8988T (cell line): Measurements from ENCODE around the gene FCAMR.

Source experiments
- DNase-seq: peaks from one replicate; pipeline ENCODE4 v3.0.0; 2011

Gene FCAMR

DNA sequence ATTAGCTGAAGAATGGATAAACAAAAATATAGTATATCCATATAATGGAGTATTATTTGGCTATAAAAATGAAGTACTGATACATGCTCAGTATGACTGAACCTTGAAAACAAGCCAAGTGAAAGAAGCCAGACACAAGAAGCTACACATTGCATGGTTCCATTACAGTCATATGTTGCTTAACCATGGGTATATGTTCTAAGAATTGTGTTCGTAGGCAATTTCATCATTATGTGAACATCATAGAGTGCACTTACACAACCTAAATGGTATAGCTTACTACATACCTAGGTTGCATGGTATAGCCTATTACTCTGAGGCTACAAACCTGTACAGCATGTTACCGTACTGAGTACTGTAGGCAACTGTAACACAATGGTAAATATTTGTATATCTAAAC, 28.6 kb upstream of the FCAMR start:
- no peak for DNase-seq

DNA sequence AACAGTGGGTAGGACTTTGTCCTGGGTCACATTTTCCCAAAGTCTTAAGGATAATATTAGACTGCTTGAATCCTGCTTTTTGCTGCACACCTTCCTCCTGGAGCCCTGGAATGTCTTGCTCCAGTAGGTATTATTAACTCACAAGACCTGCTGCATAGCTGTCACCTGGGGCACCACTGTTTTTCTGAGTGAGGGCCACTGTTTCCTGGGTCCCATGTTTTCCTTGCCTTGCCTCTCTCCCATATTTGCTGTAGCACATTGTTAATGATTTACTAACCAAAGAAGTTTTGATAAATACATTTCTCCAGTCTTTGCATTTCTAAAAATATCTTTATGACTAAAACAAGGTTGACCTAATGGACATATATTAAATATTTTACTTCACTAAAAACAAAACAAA, 22.5 kb upstream of the FCAMR start:
- no peak for DNase-seq

DNA sequence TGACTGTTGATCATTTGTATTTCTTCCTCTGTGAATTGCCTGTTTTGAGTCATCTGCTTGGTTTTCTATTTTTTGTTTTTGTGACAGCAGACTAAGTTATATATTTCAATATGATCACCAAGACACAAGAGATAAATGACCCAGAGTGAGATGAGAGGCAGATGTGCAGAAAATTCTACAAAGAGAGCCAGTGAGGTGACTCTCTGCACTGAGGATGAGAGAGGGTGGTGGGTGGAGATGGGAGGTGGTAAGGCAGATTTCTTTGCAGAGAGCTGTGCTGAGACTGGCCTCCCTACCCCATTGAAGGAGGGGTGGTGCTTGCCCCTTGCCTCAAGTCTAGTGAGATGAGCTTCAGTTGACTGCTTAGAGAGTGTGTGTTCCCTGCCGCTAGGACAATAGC, 17.6 kb upstream of the FCAMR start:
- no peak for DNase-seq

DNA sequence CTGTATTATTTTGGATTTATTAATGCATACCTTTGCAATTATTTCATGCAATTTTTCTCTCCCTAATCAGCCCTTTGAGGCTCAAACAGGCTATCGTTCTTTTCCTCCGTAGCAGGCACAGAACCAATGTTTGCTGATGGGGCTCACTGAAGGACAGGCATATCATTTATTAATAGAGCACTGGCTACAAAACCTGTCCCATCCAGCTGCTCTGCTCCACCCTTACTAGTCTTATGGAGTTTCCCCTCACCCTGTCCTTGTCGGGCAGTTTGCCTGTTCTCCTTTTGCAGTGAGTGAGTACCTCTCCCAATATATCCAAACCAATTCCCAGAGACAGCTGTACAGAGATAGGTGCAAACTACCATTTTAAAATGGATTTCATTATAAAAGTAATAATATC, 16.6 kb upstream of the FCAMR start:
- DNase-seq = no peak

DNA sequence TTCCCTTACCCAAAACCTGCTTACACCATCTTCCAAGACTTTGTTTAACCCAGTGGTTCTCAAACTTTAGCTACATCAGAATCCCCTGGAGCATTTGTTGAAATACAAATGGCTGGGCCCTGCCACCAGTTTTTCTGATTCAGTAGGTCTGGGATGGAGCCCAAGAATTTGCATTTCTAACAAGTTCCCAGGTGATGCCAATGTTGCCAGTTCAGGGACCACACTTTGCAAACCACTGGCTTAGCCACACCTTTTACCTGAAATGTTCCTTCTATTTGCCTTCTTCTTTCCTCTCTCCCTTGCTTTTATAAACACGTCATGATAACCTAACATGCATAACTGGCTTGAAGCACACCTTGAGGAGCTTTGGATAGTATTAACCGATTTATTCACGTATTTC, 16.1 kb upstream of the FCAMR start:
- no peak for DNase-seq

DNA sequence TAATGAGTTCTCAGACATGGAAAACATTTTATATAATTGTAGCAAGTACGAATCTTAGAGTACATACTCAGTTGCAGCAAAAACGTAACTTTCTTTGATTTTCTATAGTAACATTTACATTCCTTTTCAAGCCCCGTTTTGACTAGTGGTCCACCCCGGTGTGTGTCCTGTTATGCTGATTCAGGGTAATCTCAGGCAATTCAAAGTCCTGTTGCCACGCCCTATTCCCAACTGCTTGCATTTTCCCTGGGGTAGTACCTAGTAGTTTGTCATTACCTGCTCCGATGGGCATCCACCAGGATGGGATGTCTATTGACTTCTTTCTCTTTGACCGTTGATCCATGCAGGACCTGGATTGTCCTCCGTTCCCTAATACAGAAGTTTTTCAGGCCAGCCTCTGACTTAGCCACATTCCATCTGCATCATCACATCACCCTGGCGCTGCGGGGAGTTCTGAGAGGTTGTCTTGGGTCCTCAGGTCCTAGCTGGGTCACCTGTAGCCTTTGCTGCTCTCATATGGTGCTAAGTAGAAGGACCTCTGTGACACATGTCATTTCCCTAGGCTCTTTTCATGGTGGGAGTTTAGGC, 15.0 kb upstream of the FCAMR start:
- no peak for DNase-seq

DNA sequence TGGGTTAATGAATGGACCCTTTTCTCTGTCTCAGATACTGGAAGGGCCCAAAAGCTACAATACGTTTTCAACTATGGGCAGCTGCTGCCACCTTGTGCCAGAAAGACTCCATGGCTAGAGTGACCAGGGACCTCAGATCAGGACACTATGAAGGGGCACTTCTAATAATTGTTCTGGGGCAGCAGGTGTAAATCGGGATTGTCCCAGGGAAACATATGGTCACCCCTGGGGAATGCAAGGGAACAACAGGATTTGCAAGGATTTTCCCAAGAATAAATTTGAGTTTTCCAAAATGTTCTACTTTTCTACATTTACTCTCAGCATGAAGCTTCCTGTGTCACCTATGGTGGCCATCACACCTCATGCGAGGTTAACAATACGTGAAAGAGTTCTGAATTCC, 12.0 kb upstream of the FCAMR start:
- peak; percentile 41 for DNase-seq

DNA sequence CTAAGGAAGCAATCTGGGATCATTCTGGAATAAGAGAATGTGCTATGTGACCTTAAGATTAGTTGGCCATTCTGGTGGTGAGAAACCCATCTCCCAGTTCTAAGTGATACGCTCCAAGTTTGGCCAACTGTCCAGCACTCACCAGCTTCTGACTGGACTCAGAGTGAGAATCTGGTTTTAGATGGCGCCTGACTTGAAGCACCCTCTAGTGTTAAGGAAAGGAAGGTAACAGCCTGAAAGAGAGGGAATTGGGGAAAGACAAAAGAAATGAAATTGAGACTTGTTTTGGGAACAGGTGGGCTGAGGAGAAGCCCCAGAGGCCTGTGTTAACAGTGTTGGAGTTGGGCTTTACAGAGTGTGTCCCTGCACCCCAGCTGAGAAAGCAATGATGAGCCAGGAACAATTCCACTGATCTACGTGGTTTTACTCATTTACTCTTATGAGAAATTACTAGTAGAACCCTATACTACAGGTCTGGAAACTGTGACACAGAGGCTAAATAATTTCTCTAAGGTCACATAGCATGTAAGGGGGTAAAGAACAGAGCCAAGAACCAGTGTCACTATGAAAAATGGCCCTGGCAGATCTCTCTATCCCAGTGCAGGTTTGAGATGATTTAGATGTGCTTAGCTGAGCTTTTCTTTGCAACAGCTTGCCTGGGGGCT, 9.3 kb upstream of the FCAMR start:
- DNase-seq = no peak

DNA sequence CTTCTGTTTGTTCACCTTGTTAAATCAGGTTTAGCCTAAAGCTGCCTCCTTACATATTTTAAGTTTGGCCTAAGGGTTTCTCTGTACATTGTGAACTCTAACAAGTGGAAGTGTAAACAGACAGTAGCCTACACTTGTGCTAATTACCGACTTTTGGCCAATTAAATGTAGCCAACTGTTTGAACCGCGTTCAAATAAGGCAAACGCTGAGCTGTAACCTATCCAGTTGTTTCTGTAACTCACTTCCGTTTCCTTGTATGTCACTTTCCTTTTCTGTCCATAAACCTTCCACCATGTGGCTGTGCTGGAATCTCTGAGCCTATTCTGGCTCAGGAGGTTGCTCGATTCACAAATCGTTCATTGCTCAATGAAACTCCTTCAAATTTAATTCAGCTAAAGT, 8.0 kb upstream of the FCAMR start:
- no peak for DNase-seq

DNA sequence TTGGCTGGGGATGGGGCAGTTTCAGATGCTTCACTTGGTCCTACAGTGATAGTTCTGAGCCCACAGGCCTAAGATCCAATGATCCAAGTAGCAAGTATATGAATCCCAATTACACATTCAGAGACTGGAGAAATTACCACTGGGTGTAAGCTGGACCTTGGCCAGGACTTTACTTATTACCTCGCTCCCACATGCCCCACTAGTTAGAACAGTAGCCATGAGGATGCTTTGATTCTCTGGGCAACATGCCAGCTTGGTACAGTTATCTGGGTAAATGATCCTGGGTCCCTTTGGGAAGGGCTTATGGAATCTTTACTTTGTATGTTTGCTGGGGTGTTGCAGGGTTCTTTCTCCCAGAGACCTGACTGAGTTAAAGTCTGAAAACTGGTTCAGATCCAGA, 5.0 kb upstream of the FCAMR start:
- DNase-seq = no peak

DNA sequence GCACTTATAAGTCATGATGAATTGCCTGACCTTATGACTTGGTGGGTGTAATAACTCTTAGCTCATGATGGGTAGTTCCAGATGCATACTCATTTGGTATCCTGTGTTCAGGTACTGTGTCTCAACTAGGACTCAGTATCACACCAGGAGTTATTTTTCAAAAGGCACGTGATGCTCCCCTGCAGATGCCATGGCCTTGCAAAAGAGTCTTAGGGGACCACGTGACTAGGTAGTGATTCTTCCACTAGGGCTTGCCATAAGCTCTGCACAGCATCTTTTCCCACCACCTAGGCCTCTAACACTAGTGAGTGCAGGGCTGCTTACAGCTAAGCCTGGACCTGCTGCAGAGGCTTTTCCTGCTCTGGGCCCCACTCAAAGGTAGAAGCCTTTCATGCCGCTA, 3.9 kb upstream of the FCAMR start:
- no peak for DNase-seq

DNA sequence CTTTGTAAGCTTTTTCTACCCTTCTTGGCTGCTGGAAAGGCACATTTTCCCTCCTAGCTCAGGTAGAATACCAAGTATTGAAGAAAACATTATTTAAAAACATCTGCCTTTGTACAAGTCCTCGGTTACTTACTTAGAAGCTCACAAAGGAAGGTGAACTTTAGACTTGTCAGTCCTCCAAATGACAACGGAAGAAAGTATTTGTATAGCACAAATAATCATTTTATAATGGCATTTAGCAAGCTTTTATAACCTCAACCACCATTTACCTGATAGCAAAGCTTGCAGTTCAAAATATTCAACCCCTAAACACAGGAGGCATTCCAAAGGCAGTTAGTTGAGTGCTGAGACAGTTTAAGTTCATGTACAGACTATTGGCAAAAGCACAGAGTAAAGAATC, 2.5 kb upstream of the FCAMR start:
- no peak for DNase-seq

DNA sequence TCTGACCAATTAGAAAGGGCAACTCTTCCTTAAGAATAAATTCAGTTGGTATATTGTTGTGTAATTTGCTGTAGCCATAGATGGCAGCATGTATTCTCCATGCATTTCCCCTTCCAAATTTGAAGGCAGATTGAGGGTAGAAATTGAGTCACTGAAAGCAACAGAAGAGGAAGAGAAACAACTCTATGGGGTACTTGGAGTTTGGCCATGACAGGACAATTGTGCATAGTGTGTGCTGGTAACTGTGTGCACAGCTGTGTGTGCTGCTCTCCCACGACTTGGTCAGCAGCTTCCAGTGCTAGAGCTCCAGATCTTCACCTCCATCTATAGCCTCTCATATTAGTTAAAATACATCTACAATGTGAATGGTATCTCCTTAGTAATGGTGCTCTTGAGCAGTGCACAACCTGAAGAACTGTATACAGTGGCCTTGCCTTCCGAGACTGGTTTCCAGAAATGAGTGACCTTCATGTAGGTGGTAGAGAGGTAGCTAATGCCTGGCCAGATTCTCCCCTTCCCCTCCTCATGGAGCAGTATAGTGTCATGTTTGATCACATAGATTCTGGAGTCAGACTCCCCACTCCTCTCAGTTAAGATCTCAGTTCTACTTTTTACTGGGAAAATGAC, 882 bp upstream of the FCAMR start:
- no peak for DNase-seq

DNA sequence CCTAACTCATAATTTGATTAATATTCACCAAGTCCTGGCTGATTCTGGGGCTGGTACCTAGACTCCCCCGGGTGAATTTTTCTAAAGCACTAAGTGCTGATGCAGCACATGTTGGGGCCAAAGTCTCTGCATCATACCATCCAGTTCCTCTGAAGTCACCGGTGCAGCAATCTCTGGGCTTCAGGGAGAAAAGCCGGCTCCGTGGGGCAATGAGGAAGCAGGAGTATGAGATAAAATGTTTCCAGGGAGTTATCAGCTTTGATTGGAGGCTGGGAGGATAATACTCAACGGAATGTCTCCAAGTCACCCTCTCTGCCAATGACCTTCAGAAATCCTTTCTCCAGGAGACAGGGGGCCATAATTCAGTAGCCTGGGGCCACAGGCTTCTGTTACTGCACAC, 1.2 kb downstream of the FCAMR start:
- no peak for DNase-seq

DNA sequence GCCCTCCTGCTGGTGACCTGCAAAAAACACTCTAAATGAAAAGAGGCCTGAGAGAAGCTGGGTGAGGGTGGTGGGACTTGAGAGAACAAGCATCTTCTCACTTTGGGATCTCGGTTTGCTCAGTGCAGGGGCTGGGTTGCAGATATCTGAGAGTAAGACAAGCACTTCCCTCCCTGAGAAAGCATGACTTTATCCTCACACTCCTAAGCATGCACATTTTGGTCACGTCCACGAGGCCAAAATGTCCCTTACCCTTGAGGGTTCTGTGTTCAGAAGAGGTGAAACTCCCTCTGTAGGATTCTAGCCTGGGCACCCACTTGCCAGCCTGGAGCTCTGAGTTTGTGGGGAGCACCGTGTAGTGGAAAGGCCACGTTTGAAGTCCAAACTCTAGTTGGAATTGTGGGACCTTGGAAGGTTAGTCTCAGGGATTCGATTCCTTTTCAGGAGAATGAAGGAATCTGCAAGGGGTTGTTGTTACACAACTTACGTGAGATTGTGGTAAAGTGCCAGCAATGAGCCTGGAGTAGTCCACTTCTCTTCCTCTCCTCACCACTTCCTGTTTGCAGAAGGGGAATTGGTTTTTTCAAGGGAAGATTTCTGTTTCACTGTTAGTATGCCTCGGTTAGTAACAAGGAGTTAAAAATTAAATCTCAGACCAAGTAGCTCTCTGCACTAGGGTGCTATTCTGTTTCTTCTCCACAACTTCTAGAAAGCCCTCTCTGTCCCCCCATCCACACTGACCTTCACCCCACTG, 3.0 kb downstream of the FCAMR start:
- DNase-seq = no peak

DNA sequence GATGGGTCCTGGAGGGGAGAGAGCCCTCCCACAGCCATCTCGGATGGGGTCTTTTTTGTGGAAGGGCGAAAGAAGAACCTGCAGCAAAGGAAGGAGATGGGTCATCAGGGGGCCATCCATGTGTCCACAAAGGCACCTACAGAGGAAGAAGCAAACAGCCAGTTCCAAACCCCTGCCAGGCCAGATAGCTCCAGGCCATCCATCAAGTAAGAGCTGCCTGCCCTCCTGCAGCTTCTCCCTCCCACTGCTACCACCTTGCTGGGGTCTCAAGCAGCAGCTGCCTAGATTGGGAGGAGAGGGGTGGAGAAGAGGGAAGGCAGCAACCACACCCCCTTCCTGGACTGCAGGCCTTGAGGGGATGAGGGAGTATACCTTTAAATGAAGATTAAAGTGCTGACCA, 4.5 kb downstream of the FCAMR start:
- DNase-seq = no peak

DNA sequence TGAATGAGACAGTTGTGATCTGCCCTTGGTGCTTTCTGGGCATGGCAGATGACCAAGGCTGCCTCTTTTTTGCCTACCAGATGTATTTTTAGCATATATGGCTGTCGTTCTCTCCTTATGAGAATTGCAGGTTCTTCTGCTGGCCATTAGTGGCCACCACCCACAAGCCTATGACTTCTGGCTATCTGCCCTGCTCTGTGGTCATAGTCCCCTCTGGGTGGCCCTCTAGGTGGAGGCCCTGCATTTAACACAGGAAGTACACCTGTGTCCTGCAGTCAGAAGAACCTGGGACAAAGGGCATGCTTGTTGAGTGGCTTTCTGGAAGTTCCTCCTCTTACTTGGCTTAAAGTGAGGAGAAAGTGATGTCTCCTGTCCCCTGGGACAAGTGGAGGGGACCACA, 6.5 kb downstream of the FCAMR start:
- no peak for DNase-seq

DNA sequence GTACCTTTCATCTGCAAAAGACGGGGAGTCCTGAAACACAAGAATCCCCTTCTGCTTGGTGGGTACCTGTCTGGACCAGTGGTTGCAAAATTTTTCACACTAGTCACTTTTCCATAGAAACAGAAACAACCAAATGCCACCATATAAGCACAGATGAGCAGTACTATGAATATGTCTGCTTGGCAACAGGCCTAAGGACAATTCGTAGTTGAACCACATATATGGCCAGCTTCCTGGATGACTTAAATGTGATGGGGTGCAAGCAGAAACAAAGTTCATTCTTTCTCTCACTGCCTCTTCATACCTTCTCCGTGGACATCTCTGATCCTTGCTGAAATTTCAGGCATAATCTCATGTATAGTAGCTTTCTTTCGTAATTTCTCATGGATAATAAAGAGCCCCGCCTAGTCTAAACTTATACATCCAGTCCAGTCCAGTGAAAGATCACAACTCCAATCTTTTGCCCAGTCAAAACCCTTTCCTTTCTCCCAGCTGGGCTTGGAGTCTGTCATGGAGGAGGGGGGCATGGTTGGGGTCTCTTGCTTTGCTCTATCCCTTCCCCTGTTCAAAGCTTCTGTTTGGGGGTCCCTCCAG, 7.0 kb downstream of the FCAMR start:
- DNase-seq = no peak

DNA sequence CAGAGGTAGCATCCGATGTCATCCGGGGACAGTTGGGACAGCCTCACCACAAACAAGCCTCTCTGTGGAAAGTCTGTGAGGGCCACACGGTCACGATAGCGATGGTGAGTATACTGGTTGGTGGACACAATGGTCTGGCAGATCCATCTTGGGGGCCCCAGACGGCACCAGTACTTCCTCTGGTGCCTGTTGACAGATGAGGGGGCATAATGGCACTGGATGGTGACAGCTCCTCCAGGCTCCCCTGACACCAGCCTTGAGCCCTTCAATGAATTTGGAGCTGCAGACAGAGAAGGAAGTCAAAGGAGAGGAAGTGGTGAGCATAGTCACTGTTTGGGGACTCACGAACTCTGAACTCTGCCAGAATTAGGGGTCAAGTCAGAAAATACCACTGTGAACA, 8.0 kb downstream of the FCAMR start:
- no peak for DNase-seq

DNA sequence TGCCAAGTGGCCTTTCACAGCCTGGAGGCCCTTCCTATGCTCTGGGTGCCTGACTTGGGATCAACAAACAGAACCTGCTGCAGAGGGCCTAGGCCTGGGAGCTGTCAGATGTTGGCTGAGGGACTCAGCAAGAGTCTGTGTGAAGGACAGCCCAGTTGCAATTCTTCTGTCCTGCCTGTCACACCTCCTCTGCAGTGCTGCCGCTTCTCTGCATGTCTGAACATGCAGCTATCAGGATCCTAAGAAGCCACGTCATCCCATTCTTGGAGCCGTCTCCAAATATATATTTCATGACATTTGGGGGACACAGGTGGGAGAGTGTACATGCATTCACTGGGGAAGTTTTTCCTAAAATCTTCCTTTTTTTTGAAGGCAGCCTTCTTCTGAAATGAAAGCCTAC, 8.6 kb downstream of the FCAMR start:
- no peak for DNase-seq

DNA sequence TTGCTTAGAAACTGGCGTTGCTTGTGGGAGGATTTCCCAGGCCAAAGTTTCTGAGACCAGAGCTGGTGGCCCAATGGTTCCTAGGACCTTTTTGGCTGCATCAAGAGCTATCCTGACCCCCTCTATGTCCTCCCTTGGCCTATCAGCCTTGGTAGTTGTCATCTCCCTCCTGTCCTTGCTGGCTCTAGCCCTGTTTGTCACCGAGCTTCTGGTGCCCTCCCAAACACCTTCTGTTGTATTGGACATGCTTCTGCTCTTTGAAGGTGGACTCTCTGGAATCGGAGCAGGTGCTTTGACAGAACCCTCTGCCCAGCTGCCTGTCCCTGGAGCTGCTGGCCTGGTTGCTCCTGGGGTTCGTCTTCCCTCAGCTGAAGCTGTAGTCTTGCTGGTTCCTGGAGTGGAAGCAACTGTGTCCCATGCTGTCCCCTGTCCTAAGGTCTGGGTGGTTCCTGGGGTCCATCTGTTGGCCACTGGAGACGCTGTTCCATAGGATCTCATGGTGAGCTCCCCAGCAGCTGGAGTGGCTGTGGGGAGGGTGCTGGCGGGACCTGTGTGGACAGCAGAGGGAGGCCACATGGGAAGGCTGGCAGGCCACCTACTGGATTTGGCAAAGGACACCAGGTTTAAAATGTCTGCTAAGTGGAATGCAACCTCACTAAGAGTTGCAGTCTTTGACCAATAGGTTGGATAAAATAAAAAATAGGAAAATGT, 9.4 kb downstream of the FCAMR start:
- no peak for DNase-seq

DNA sequence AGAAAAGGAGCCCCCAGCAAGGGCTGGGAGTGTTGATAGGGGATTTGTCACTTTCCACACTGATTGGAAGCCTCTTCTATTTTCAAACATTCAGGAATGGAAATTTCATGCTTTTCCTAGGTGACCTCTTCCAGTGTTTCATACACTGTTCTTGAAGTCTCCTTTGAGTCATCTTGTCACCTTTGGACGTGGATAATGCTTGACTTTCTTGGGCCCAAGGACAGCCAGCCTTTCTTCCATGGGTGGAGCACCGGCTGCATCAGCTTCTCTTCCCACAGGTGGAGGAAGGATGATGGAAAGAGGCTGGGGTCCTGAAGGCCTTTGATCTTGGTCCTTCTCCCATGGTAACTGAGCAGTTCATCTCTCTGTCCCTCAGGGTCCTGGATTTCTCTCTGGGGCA, 12.1 kb downstream of the FCAMR start:
- DNase-seq = no peak

DNA sequence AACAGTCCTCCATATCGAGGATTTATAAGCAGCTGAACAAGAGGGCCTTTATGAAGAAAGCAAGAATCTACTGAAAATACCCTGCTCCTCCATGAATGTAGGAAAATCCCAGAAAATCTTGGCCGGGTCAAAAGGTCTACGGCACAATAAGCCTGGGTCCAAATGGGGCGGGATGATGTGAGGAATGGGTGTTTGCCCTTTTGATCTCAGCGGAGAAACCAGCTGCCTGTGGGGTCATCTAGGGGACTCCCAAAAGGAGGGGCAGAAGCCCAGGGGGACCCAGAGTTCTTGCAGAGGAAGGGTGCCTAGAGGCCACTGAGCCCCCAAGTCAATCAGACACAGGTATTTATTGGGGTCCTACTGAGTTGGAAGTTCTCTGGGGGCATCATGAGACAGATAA, 12.6 kb downstream of the FCAMR start:
- no peak for DNase-seq
